CD4-positive, alpha-beta T cell (primary cell): ENCODE results near the gene IL6R. TPM values are rescaled to one million over a fixed set of nuclear protein-coding genes. Genes with fewer than 3 reads are reported as not detected.

ENCODE experiments used
- ATAC-seq: fragments of 200-7000 bp; cut with Tn5 transposase; one replicate; pipeline ENCODE4 v1.10.0; 2022; ENCODE audit warnings: mild to moderate bottlenecking; ENCODE audit not compliant: poor library complexity
- CTCF ChIA-PET: fragments of 350-600 bp; sonication (Branson Sonifier 250); formaldehyde crosslinking; loops from one replicate; lab custom pipeline; 2021; ENCODE audit warnings: antibody characterized with exemption, inconsistent platforms; lab: Charles Lee
- POLR2A ChIA-PET: fragments of 350-600 bp; sonication (Branson Sonifier 250); formaldehyde crosslinking; loops from one replicate; lab custom pipeline; 2021; ENCODE audit warnings: antibody characterized with exemption, inconsistent platforms; lab: Charles Lee
- DNase-seq, 14 experiments: peaks; one replicate each; pipeline ENCODE4 v3.0.0-alpha.2; 2013 to 2020; ENCODE audit warnings: mixed read lengths in 2 of 14
- H3K27ac ChIP-seq, 2 donors: one replicate each; pipeline versions ENCODE4 v1.5.1 to v1.7.0; 2013; ENCODE audit warnings: low read length in 2 of 2, low read depth in 1 of 2, mild to moderate bottlenecking in 1 of 2
- H3K27me3 ChIP-seq, 2 experiments: 1 replicate in 1 of 2; 2 replicates in 1 of 2; pipeline versions ENCODE4 v1.6.1 to v1.7.0; 2013; ENCODE audit warnings: low read length in 2 of 2, control low read depth in 1 of 2, mild to moderate bottlenecking in 1 of 2, moderate library complexity in 1 of 2; ENCODE audit not compliant: insufficient read depth in 2 of 2, control insufficient read depth in 1 of 2
- H3K36me3 ChIP-seq: one replicate; pipeline ENCODE4 v1.6.1; 2013; ENCODE audit warnings: low read length, control low read depth; ENCODE audit not compliant: insufficient read depth
- H3K4me1 ChIP-seq: one replicate; pipeline ENCODE4 v1.6.1; 2013; ENCODE audit warnings: low read length, control low read depth; ENCODE audit not compliant: insufficient read depth
- H3K4me3 ChIP-seq: one replicate; pipeline ENCODE4 v1.5.1; 2013; ENCODE audit warnings: mild to moderate bottlenecking, low read length, moderate library complexity
- H3K9me3 ChIP-seq, 2 experiments: 1 replicate in 1 of 2; 2 replicates in 1 of 2; pipeline versions ENCODE4 v1.6.1 to v1.7.0; 2013; ENCODE audit warnings: low read length in 2 of 2, mild to moderate bottlenecking in 2 of 2, control low read depth in 1 of 2, moderate library complexity in 1 of 2; ENCODE audit not compliant: control insufficient read depth in 1 of 2, insufficient read depth in 1 of 2
- H3K27ac Mint-ChIP-seq: one replicate; pipeline ENCODE4 v1.8.0; 2020; ENCODE audit warnings: mixed read lengths
- H3K27me3 Mint-ChIP-seq: one replicate; pipeline ENCODE4 v1.8.0; 2021; ENCODE audit warnings: mixed read lengths
- H3K36me3 Mint-ChIP-seq: one replicate; pipeline ENCODE4 v1.8.0; 2021; ENCODE audit warnings: low read depth, mixed read lengths
- H3K4me1 Mint-ChIP-seq: one replicate; pipeline ENCODE4 v1.8.0; 2021; ENCODE audit warnings: low read depth, mixed read lengths
- H3K4me3 Mint-ChIP-seq: one replicate; pipeline ENCODE4 v1.8.0; 2020; ENCODE audit warnings: mild to moderate bottlenecking, mixed read lengths
- H3K9me3 Mint-ChIP-seq: one replicate; pipeline ENCODE4 v1.8.0; 2020; ENCODE audit warnings: mixed read lengths
- intact Hi-C, 2 experiments: fragments of 100-400 bp; cut with DNase I in 1 of 2; cut with micrococcal nuclease in 1 of 2; formaldehyde crosslinking; loops; one replicate each; pipeline versions ENCODE4 v1.15.1 to v1.9.0; 2023 to 2025; cut with DNase I, micrococcal nuclease
- total RNA-seq, 174 experiments: library from RNA in 2 of 174; stranded (reverse) in 2 of 174; gene quantifications; one replicate each; pipeline ENCODE4 v1.2.3 and lab custom pipeline; 2021 to 2026
- TF ChIP-seq, protein P1 (sequence below): fragments of 200-600 bp; IDR thresholded peaks from one replicate; pipeline ENCODE4 v1.8.0; 2022; ENCODE audit warnings: antibody characterized with exemption, mild to moderate bottlenecking

IL6R gene
- total RNA-seq, 2 experiments from 2014 or later = 31.7 to 35.0 TPM

DNA sequence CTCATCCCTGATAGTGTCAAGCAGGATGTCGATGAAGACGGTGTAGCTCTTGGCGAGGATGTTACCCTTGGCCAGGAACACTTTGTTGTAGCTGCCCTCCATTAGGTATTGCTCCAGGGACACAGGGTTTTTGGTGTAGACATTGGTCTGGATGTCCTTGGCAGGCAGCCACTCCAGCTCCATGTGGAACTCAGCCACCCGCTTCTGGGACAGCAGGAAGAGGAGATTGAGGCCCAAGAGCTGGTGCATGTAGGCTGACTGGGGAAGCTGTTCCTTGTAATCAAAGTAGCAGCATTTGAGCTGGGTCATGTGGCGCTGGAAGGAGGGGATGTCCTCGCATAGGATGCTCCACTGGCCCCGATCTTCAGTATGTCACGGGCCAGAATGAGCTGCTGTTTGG is 9.5 kb downstream of the IL6R start:
- TF ChIP-seq, protein P1, sequence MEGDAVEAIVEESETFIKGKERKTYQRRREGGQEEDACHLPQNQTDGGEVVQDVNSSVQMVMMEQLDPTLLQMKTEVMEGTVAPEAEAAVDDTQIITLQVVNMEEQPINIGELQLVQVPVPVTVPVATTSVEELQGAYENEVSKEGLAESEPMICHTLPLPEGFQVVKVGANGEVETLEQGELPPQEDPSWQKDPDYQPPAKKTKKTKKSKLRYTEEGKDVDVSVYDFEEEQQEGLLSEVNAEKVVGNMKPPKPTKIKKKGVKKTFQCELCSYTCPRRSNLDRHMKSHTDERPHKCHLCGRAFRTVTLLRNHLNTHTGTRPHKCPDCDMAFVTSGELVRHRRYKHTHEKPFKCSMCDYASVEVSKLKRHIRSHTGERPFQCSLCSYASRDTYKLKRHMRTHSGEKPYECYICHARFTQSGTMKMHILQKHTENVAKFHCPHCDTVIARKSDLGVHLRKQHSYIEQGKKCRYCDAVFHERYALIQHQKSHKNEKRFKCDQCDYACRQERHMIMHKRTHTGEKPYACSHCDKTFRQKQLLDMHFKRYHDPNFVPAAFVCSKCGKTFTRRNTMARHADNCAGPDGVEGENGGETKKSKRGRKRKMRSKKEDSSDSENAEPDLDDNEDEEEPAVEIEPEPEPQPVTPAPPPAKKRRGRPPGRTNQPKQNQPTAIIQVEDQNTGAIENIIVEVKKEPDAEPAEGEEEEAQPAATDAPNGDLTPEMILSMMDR = no peak
- Histone ChIP-seq H3K36me3 (peaks cover 30% of the 10 kb centered on the region), H3K27me3 (no peaks in the 10 kb centered on the region), H3K4me3 (no peak overlapping the region), H3K27ac (peak overlapping the region in 1 of 2 donors; percentile 23), H3K4me1 (peaks cover 91% of the 10 kb centered on the region), H3K9me3 (no peaks in the 10 kb centered on the region)
- H3K36me3 Mint-ChIP-seq = peaks cover 61% of the 10 kb centered on the region
- ATAC-seq (no peak), DNase-seq (no peak)
- peak overlapping the region; percentile 88 for H3K27ac Mint-ChIP-seq
- no peaks in the 10 kb centered on the region for H3K9me3 Mint-ChIP-seq
- ChIA-PET POLR2A (interaction anchor here (0.6 to 7.8 kb wide), 6 partner anchors 7 to 522 kb away, joined by 3 to 178 read pairs (median 4); partner anchors contain the start of genes IL6R and PMVK), CTCF (interaction anchor here (1.1 to 1.4 kb wide), 2 partner anchors 9 to 65 kb away, joined by 3 to 4 read pairs; no protein-coding TSS in a partner anchor)
- peak overlapping the region; percentile 28 for H3K4me3 Mint-ChIP-seq
- peaks cover 85% of the 10 kb centered on the region for H3K4me1 Mint-ChIP-seq
- H3K27me3 Mint-ChIP-seq = no peaks in the 10 kb centered on the region
- intact Hi-C loops = no loop called here

DNA sequence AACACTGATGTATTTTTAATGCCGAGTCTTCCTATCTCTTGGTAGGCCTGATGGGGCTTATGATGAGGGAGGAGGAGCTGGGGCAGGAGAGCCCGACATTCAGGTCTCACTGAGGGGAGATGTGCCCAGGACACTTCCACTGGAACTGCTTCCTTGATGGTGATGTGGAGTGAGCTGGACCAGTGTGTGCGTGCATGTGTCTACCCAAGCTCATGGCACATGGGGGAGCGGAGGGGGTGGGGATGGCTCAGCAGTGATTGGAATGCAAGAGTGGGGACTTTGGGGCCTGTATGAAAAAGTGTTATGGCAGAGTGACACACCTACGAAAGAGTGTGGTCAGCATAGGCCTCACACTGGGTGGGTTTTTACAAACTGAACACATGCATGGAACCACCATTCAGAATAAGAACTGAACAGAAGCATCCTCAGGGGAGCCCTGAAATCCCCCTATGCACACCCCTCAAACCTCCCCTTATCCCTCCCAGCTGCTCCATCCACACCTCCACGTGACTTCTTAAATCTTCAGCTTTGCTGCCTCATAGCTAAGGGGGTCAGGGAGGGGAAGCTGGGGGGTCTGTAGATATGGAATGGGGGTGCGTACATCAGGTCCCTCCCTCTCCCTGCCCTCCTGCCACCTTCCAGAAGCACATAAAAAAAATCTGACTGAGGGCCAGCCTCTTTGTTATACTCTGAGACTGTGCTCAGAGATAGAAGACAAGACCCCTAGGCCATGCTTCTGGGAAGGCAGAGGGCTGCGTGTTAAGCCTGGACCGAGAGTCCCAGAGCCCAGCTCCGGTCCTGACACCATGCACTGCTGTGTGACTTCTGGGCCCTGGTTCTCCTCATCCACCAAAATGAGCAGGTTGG is 11.6 kb downstream of the IL6R start:
- no peaks in the 10 kb centered on the region for H3K9me3 ChIP-seq
- ChIA-PET CTCF (no interaction called here), POLR2A (interaction anchor here (0.9 to 7.8 kb wide), 4 partner anchors 10 to 25 kb away, joined by 3 to 178 read pairs (median 20); partner anchors contain the start of gene IL6R)
- Mint-ChIP-seq H3K4me3 (peak overlapping the region; percentile 35), H3K27me3 (no peaks in the 10 kb centered on the region), H3K9me3 (no peaks in the 10 kb centered on the region), H3K36me3 (peaks cover 54% of the 10 kb centered on the region), H3K4me1 (peaks cover 84% of the 10 kb centered on the region), H3K27ac (peak overlapping the region; percentile 91)
- DNase-seq (no peak), ATAC-seq (no peak)
- intact Hi-C loops = no loop called here
- no peaks in the 10 kb centered on the region for H3K27me3 ChIP-seq
- peak overlapping the region in 1 of 2 donors; percentile 11 for H3K27ac ChIP-seq
- no peak overlapping the region for H3K4me3 ChIP-seq
- H3K4me1 ChIP-seq = peaks cover 91% of the 10 kb centered on the region
- TF ChIP-seq, protein P1 = no peak
- H3K36me3 ChIP-seq = peaks cover 26% of the 10 kb centered on the region

DNA sequence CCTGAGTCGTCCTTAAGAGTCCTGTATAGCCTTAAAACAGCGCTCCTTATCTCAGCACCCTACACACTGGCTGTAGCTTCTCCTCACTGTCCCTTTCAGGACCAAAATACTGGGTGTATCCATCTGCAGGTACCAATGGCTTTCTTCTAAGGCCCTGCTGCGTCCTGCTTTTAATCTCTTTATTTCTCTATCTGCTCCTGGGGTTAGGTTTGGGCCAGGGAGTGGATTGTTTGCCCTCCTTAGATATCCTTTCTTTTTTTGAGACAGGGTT is 12.1 kb downstream of the IL6R start:
- H3K4me1 Mint-ChIP-seq = peaks cover 87% of the 10 kb centered on the region
- TF ChIP-seq, protein P1 = no peak
- intact Hi-C loops = no loop called here
- Histone ChIP-seq H3K36me3 (peaks cover 26% of the 10 kb centered on the region), H3K9me3 (no peaks in the 10 kb centered on the region), H3K4me3 (no peak overlapping the region), H3K27me3 (no peaks in the 10 kb centered on the region), H3K27ac (no peak overlapping the region), H3K4me1 (peaks cover 91% of the 10 kb centered on the region)
- H3K27ac Mint-ChIP-seq = peak overlapping the region; percentile 91
- ChIA-PET POLR2A (interaction anchor here (2.2 to 7.8 kb wide), 3 partner anchors 10 to 24 kb away, joined by 5 to 178 read pairs (median 34); partner anchors contain the start of gene IL6R), CTCF (no interaction called here)
- peaks cover 55% of the 10 kb centered on the region for H3K36me3 Mint-ChIP-seq
- no peaks in the 10 kb centered on the region for H3K27me3 Mint-ChIP-seq
- H3K4me3 Mint-ChIP-seq = no peak overlapping the region
- ATAC-seq = no peak
- DNase-seq = no peak
- H3K9me3 Mint-ChIP-seq = no peaks in the 10 kb centered on the region
